Activated T-helper 17 cell treated with anti-CD3 and anti-CD28 coated beads, Interleukin-2, amount 50 U/mL, for 72 hours (primary cell): ENCODE data around the gene MRPL32. TPM values are rescaled to one million over a fixed set of nuclear protein-coding genes. Genes with fewer than 3 reads are reported as not detected.
"Not testable (repeated sequence)": the region's sequence is repeated elsewhere in the genome, so short reads cannot be mapped to it uniquely, and the experiment has no call there.

Source experiments
- ATAC-seq: fragments of 150-1000 bp; cut with Tn5 transposase; replicated peaks from 2 replicates; pipeline ENCODE4 v1.10.0; 2021; ENCODE audit warnings: mild to moderate bottlenecking, moderate library complexity
- H3K27ac Mint-ChIP-seq: one replicate; pipeline ENCODE4 v1.8.0; 2022; ENCODE audit warnings: mixed read lengths
- H3K27me3 Mint-ChIP-seq: one replicate; pipeline ENCODE4 v1.8.0; 2022; ENCODE audit warnings: mixed read lengths
- H3K36me3 Mint-ChIP-seq: one replicate; pipeline ENCODE4 v1.8.0; 2022; ENCODE audit warnings: low read depth, mild to moderate bottlenecking, mixed read lengths
- H3K4me1 Mint-ChIP-seq: one replicate; pipeline ENCODE4 v1.8.0; 2022; ENCODE audit warnings: mixed read lengths
- H3K4me3 Mint-ChIP-seq: one replicate; pipeline ENCODE4 v1.8.0; 2022; ENCODE audit warnings: mild to moderate bottlenecking, mixed read lengths
- H3K9me3 Mint-ChIP-seq: one replicate; pipeline ENCODE4 v1.8.0; 2022; ENCODE audit warnings: mixed read lengths
- total RNA-seq, 2 donors: library from RNA; stranded (reverse); gene quantifications; one replicate each; pipeline ENCODE4 v1.2.3, GENCODE V29; 2022

The MRPL32 gene
- total RNA-seq: 10 to 100 TPM; 40.5 to 68.7 TPM

DNA sequence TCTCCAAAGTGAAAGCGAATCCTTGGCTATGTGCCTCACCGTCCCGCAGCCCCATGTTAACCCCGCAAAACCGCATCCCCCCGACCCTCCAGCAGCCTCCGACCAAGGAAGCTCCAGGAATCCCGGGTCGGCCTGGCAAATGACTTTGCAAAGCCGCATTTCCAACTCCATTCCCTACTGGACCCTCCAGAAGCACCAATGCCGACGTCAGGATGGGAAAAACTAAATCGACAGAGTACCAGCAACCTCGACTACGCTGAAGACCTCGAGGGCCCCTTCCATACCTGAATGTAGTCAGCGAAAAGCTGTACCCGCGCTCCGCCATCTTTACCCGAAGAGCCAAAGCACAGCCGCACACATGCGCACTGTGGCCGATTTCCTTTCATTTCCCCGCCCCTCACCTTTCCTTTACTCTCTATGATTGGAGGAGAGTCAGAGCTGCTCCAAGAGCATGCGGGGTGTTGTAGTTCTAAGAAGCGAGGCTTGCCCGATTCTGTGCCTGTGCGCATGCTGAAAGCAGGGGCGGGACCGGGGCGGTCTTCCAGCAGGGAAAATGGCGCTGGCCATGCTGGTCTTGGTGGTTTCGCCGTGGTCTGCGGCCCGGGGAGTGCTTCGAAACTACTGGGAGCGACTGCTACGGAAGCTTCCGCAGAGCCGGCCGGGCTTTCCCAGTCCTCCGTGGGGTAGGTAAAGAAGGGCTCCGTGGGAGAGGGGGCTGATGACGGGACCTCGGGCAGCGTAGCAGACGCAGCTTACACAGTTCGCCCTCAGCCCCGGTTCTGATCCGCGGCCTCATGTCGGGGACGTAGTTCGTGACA is at the start of gene MRPL32, which contains the start of gene PSMA2:
Gene MRPL32, plus strand, starts transcription at position 543 of the 818 bp plus-strand sequence. Its CDS starts 11 bp downstream, at position 554.
Gene PSMA2, minus strand, starts transcription at position 341 of the 818 bp plus-strand sequence. Its CDS starts 16 bp downstream, at position 325.
- Mint-ChIP-seq H3K27ac (peak within 1 kb of the TSS; percentile 97), H3K36me3 (peaks cover 85% of the 10 kb centered on the region), H3K9me3 (no peaks in the 10 kb centered on the region), H3K27me3 (no peaks in the 10 kb centered on the region), H3K4me3 (peak within 1 kb of the TSS; percentile 99), H3K4me1 (peaks cover 35% of the 10 kb centered on the region)
- peak; percentile 100 for ATAC-seq

DNA sequence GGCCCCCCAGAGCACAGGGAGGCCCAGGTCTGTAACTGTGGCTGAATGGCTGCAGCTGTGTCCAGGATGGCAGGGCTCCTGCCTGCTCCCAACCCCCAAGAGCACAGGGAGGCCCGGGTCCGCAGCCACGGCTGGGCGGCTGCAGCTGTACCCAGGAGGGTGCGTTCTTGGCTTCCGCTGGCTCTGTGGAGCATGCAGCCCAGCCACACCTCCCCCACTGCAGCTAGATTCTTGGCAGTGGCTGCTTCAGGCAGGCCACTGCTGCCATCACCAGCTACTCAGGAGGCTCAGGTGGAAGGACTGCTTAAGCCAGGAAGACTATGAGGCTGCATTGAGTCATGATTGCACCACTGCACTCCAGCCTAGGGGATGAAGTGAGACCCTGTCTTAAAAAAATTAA is 48.2 kb upstream of the MRPL32 start:
- no peaks in the 10 kb centered on the region for H3K9me3 Mint-ChIP-seq
- H3K36me3 Mint-ChIP-seq: no peaks in the 10 kb centered on the region
- H3K4me1 Mint-ChIP-seq: peaks cover 6% of the 10 kb centered on the region
- no peak overlapping the region for H3K4me3 Mint-ChIP-seq
- no peak overlapping the region for H3K27ac Mint-ChIP-seq
- H3K27me3 Mint-ChIP-seq: peaks cover 9% of the 10 kb centered on the region
- no peak for ATAC-seq

DNA sequence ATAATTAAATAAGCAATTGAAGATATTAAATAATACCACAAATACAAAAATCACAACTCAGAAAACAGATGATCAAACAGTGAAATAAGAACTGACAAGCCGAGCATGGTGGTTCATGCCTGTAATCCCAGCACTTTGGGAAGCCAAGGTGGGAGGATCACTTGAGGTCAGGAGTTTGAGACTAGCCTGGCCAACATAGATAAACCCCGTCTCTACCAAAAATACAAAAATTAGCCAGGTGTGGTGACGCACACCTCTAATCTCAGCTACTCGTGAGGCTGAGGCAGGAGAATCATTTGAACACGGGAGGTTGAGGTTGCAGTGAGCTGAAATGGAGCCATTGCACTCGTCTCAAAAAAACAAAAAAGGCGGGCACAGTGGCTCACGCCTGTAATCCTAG is 47.0 kb upstream of the MRPL32 start:
- H3K4me1 Mint-ChIP-seq, H3K9me3 Mint-ChIP-seq, H3K4me3 Mint-ChIP-seq, ATAC-seq, H3K36me3 Mint-ChIP-seq, H3K27ac Mint-ChIP-seq, H3K27me3 Mint-ChIP-seq: not testable (repeated sequence)

DNA sequence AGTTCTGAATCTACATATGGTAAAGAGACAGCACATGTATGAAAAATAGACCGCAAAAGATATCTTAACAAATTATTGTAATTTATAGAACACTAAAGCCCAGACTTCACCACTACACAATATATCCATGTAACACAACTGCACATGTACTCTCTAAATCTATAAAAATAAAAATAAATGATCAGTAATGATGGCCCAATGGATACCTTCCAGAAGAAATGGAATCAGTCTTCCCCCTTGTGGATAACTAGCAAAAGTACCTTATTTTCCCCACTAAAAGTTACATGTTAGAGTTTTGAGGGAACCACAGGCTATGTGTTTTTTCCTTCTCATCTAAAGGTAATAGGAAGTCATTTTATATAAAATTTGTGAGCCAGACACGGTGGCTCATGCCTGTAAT is 46.0 kb upstream of the MRPL32 start:
- H3K27me3 Mint-ChIP-seq: peaks cover 3% of the 10 kb centered on the region
- H3K27ac Mint-ChIP-seq: no peak overlapping the region
- H3K36me3 Mint-ChIP-seq: no peaks in the 10 kb centered on the region
- no peaks in the 10 kb centered on the region for H3K9me3 Mint-ChIP-seq
- no peak for ATAC-seq
- peaks cover 6% of the 10 kb centered on the region for H3K4me1 Mint-ChIP-seq
- H3K4me3 Mint-ChIP-seq: no peak overlapping the region

DNA sequence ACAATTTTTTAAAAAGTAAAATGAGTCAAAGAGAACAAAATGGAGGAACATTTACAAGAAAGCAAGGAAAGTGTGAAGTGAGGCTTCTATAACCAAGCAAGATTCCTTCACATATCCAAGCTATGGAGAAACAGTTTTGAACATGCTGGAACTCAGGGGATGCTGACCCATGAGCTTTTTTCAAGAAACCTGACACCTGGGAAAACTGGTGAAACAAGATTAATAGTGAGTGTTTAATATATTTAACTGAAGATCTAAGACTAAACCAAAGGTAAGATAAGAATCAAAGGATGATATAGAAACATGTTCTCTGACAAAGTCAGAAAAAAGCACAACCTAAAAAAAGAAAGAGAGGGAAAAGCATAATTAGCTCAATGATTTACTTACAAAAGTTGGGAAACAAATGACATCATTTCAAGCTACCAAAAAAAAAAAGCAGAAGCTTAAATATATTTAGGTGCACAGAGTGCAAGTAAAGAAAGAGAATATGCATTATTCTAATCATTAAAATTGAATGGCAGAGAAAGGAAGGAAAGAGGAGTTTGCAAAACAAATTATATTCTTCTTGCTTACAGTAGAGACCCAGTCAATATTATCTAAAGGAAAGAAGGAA is 45.2 kb upstream of the MRPL32 start:
- Mint-ChIP-seq H3K4me3 (peak overlapping the region; percentile 88), H3K27ac (peak overlapping the region; percentile 92), H3K36me3 (no peaks in the 10 kb centered on the region), H3K4me1 (peaks cover 6% of the 10 kb centered on the region), H3K27me3 (peaks cover 3% of the 10 kb centered on the region), H3K9me3 (no peaks in the 10 kb centered on the region)
- ATAC-seq: no peak

DNA sequence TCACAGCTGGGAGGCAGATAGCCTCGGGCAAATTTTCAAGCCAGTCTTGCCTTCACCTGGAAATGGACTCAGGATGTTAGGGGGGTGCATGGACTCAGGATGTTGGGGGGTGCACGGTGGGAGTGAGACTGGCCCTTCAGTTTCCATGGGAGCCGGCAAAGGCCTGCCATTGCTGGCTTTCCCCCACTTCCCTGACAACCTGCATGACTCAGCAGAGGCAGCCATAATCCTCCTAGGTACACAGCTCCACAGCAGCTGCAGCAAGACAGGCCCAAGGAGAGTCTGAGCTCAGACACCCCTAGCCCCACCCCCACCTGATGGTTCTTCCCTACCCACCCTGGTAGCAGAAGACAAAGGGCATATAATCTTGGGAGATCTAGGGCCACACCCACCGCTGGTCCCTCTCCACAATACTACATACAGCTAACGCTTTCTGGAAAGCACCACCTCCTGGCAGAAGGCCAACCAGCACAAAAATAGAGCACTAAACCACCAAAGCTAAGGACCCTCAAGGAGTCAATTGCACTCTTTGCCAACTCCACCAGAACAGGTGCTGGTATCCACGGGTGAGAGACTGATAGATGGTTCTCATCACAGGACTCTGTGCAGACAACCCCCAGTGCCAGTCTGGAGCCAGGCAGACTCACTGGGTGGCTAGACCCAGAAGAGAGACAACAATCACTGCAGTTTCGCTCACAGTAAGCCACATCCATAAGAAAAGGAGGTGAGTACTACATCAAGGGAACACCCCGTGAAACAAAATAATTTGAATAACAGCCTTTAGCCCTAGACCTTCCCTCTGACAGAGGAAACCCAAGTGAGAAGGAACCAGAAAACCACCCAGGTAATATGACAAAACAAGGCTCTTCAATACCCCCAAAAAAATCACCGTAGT is 38.6 kb upstream of the MRPL32 start:
- Mint-ChIP-seq H3K9me3 (peaks cover 21% of the 10 kb centered on the region), H3K4me3 (no peak overlapping the region), H3K36me3 (no peaks in the 10 kb centered on the region), H3K4me1 (no peaks in the 10 kb centered on the region), H3K27me3 (no peaks in the 10 kb centered on the region), H3K27ac (no peak overlapping the region)
- ATAC-seq: no peak

DNA sequence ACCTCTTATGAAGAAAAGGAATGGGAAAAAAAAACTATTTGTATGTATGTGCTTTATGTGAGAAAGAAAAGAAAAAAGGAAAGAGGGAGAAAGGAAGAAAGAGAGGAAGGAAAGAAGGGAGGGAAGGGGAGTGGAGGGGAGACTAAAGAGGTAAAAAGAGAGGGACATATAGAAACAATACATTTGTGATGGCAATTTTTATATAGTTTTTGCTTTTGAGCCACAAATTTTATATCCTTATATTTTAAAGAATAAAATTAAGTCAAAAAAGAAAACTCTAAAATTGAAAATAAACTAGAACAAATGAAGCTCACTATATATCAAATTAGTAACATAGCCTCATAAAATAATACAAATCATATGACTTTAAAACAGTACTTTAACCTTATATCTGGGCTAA is 31.3 kb upstream of the MRPL32 start:
- H3K4me1 Mint-ChIP-seq: no peaks in the 10 kb centered on the region
- no peak overlapping the region for H3K4me3 Mint-ChIP-seq
- peaks cover 11% of the 10 kb centered on the region for H3K9me3 Mint-ChIP-seq
- H3K27ac Mint-ChIP-seq: no peak overlapping the region
- ATAC-seq: no peak
- H3K36me3 Mint-ChIP-seq: no peaks in the 10 kb centered on the region
- H3K27me3 Mint-ChIP-seq: no peaks in the 10 kb centered on the region

DNA sequence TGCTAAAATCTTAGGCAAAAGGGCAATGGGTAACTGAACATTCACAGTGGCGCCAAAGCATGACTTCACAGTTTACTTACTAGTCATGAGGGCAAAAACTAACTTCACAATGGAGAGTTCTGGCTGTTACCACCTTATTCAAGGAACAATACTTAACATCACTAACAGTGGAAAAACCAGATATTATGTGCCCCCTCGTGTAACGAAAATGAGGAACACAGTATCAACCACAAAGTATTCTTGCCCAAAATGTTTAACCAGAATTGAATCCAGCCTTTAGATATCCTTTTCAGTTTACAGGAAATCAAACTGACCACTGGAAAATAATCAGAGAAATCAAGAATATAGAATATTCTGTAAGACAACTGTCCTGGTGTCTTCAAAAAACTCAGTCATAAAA is 29.8 kb upstream of the MRPL32 start:
- Mint-ChIP-seq H3K9me3 (peaks cover 3% of the 10 kb centered on the region), H3K27ac (no peak overlapping the region), H3K27me3 (no peaks in the 10 kb centered on the region), H3K36me3 (no peaks in the 10 kb centered on the region), H3K4me3 (no peak overlapping the region), H3K4me1 (no peaks in the 10 kb centered on the region)
- ATAC-seq: no peak

DNA sequence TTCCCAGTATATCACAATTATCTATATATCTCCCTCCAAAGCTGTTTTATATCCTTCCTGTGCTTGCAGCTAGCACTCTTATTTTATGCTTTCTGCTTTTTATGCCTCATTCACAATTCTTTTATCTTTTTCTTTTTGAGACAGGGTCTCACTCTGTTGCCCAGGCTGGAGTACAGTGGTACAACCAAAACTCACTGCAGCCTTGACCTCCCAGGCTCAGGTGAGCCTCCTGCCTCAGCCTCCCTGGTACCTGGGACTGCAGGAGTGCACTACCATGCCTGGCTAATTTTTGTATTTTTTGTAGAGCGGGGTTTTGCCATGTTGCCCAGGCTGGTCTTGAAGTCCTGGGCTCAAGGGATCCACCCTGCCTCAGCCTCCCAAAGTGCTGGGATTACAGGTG is 26.0 kb upstream of the MRPL32 start:
- Mint-ChIP-seq H3K4me1 (peaks cover 7% of the 10 kb centered on the region), H3K27ac (no peak overlapping the region), H3K9me3 (no peaks in the 10 kb centered on the region), H3K4me3 (no peak overlapping the region), H3K36me3 (no peaks in the 10 kb centered on the region), H3K27me3 (no peaks in the 10 kb centered on the region)
- no peak for ATAC-seq

DNA sequence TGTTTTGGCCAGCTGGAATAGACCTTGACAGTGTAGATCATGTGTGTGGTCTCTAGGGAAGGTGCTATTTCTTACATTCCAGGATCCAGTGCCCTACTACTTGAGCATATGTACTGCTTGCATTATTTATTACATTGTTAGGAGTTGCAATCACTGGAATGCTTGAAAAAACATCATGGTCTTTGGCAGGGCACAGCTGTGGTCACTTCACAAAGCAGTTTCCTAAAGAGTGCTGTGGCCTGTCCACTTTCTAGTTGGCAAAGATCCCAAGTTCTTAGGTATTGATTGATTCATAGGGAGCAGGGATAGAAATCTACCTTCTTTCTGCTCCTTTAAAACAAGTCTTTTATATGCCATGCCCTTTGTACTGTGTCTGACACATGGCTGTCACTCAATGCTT is 24.9 kb upstream of the MRPL32 start:
- no peaks in the 10 kb centered on the region for H3K36me3 Mint-ChIP-seq
- peaks cover 10% of the 10 kb centered on the region for H3K4me1 Mint-ChIP-seq
- no peak for ATAC-seq
- H3K9me3 Mint-ChIP-seq: no peaks in the 10 kb centered on the region
- no peak overlapping the region for H3K27ac Mint-ChIP-seq
- H3K4me3 Mint-ChIP-seq: no peak overlapping the region
- no peaks in the 10 kb centered on the region for H3K27me3 Mint-ChIP-seq

DNA sequence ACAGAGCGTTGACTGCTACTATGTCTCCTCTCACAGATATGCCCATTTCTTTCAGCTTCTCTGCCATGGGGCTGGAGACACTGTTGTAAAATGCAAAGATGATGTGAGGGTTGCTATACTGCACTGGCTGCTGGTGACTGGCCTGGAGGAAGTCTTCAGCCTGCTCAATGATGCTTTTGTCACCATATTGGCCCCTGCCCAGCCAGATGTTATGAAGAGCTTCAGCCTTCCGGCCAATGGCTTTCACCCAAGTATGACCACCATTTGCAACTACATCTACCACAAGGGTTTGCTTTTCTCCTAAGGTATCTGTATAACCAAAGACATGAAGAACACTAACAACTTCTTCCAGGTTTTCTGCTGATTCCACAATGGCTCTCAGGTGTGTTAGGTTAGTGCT is 21.9 kb upstream of the MRPL32 start:
- Mint-ChIP-seq H3K27ac (no peak overlapping the region), H3K9me3 (no peaks in the 10 kb centered on the region), H3K4me1 (peaks cover 22% of the 10 kb centered on the region), H3K36me3 (peaks cover 15% of the 10 kb centered on the region), H3K4me3 (peak overlapping the region; percentile 85), H3K27me3 (no peaks in the 10 kb centered on the region)
- ATAC-seq: no peak

DNA sequence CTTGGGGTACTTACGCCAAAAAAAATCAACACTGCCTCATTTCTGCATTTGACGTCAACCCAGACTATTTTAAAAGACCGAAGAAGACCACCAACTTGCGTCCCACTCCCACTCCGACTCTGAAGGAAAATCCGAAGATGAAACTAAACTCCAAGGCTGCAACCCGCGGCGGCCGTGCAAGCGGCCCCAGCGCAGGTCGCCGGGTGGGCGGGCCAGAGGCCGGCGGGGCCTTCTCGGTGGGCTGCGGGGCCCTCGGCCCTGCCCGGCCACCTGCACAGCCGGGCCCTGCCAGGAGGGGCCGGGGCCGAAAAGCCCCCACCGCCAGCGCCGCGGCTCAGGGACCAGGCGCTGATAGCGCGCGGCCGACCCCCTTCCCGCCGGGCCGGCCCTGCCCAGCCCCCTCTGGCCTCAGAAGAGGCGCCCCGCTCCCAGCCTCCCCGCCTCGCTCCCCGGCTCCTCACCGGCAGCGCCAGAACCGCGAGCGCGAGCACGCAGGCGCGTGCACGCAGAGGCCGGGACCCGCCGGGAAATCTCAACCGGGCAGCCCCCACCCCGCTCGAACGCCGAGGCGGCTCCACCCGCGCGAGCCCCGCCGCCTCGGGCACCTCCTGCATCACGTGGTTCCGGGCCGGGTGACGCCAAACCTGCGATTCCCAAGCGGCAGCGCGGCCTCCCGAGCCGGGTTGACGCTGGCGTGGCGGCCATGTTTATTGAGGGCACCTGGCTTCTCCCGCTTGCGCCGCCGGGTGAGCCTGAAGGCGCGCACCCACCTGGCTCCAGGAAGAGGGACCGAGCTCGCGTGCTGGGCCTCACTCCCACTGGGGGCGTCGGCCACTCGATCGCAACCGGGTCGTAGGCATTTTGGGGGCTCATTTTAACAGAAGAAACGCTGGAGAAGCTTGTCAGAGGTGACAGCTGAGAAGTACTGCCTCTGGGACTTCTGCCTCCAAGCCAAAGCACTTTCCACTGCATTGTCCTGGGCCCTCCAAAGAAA is 20.4 kb upstream of the MRPL32 start, which contains the start of gene C7orf25:
Gene C7orf25, minus strand, starts transcription at position 617 of the 994 bp plus-strand sequence. CDS start 1,170 bp downstream, outside the sequence.
- Mint-ChIP-seq H3K36me3 (peaks cover 29% of the 10 kb centered on the region), H3K27ac (peak within 1 kb of the TSS; percentile 84), H3K4me1 (peaks cover 22% of the 10 kb centered on the region), H3K27me3 (no peaks in the 10 kb centered on the region), H3K9me3 (no peaks in the 10 kb centered on the region), H3K4me3 (peak within 1 kb of the TSS; percentile 85)
- peak; percentile 97 for ATAC-seq

DNA sequence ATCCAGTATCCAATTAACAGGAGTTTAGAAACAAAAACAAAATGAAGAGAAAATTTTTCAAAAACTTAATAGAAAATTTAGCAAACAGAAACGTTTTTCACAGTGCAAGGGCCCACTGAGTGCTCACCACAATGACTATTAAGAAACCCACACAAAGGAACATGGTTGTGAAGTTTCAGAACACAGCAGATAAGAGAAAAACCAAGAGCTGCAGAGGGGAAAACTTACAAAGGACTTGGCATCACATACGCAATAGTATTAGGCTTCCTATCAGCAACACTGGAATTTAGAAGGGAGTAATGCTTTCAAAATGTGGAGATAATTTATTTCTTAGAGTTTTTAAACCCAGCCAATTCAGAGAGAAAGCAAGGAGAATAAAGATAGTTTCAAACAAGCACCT is 18.6 kb upstream of the MRPL32 start:
- Mint-ChIP-seq H3K27me3 (no peaks in the 10 kb centered on the region), H3K4me1 (peaks cover 15% of the 10 kb centered on the region), H3K27ac (peak overlapping the region; percentile 75)

More for the DNA sequence above, 18.6 kb upstream of the MRPL32 start:
- Mint-ChIP-seq H3K4me3 (peak overlapping the region; percentile 85), H3K36me3 (peaks cover 48% of the 10 kb centered on the region), H3K9me3 (no peaks in the 10 kb centered on the region)
- ATAC-seq: no peak
